ENCODE results near the gene HIRIP3. TPM values are rescaled to one million over a fixed set of nuclear protein-coding genes. Genes with fewer than 3 reads are reported as not detected.

The HIRIP3 gene
- total and polyA plus RNA-seq, 2 donors (not counting 3 experiments of a cell fraction or from before 2014, with no cell fraction given): 6.7 to 8.6 TPM

GRCh38 chr16:29996766-29997250 is 1.4 kb upstream of the HIRIP3 start:
- dilution Hi-C loops (cut with MboI; ENCODE audit: extremely low pct_ligation_motif_present, low sequenced_read_pairs): loop anchor here (10.0 kb wide), 1 partner anchor 192 kb away; the partner anchor contains the start of gene MAZ
- H3K27ac ChIP-seq (ENCODE audit: insufficient read depth, low read depth, low read length): no peak overlapping the region
- CTCF ChIA-PET: interaction anchor here (0.9 to 1.6 kb wide), 3 partner anchors 9 to 23 kb away, joined by 3 to 5 read pairs (median 4); partner anchors contain the start of gene TAOK2
- intact Hi-C loops (cut with micrococcal nuclease): loop anchor here (1.0 to 2.0 kb wide), 4 partner anchors 8 to 186 kb away; partner anchors contain the start of genes CDIPT and TAOK2
- H4K20me1 ChIP-seq (replicated peaks; ENCODE audit: control insufficient read depth, extremely low read depth, insufficient read depth, low read length): no peaks in the 10 kb centered on the region
- no peaks in the 10 kb centered on the region for H3K9me3 ChIP-seq (replicated peaks; ENCODE audit: control insufficient read depth, insufficient read depth, low read length)
- peaks cover 22% of the 10 kb centered on the region for H3K4me1 ChIP-seq (ENCODE audit: control insufficient read depth, extremely low read depth, insufficient read depth, low read length)
- peak; percentile 28 for DNase-seq (ENCODE audit: low read depth, low spot score)
- H3K79me2 ChIP-seq (ENCODE audit: control insufficient read depth, insufficient read depth, low read length): peaks cover 7% of the 10 kb centered on the region
- BruUV-seq (replicated peaks): no TSS peak
- peak overlapping the region; percentile 81 for H3K9ac ChIP-seq (replicated peaks; ENCODE audit: extremely low read depth, insufficient read depth, low read length)
- POLR2A ChIA-PET: no interaction called here
- FAIRE-seq: peak; percentile 74
- peak overlapping the region; percentile 70 to 81 (median 73) for H3K4me3 ChIP-seq (replicated peaks in 1 of 3; ENCODE audit: insufficient read depth in 1 of 3, low read depth in 1 of 3, low read length in 3 of 3)
- peak overlapping the region; percentile 84 for H3K4me2 ChIP-seq (ENCODE audit: insufficient read depth, low read length)
- peaks cover 6 to 18% of the 10 kb centered on the region in 2 experiments for H3K36me3 ChIP-seq (ENCODE audit: control insufficient read depth in 2 of 2, extremely low read depth in 1 of 2, insufficient read depth in 2 of 2, low read length in 2 of 2)
- H3K27me3 ChIP-seq (ENCODE audit: control insufficient read depth in 2 of 2, insufficient read depth in 2 of 2, low read length in 2 of 2): no peaks in the 10 kb centered on the region
- no peaks in the 10 kb centered on the region for H3K9me1 ChIP-seq (replicated peaks; ENCODE audit: control insufficient read depth, extremely low read depth, insufficient read depth, low read length)
- H2AFZ ChIP-seq (ENCODE audit: low read depth, low read length): peak overlapping the region; percentile 59
- no peak for TF ChIP-seq POLR2A (IDR thresholded peaks at IDR 0.05; ENCODE audit: low read depth, low read length)
- TF ChIP-seq GATA2 (IDR thresholded peaks at IDR 0.05; ENCODE audit: insufficient read depth, insufficient read length, low read depth, low read length): no peak
- no peak for TF ChIP-seq JUN (IDR thresholded peaks at IDR 0.05; ENCODE audit: borderline replicate concordance, insufficient read depth, insufficient read length, low read depth)
- TF ChIP-seq FOS (IDR thresholded peaks at IDR 0.05; ENCODE audit: borderline replicate concordance, insufficient read depth, low read length): no peak
- TF ChIP-seq EZH2 (IDR thresholded peaks at IDR 0.05; ENCODE audit: borderline replicate concordance, low read depth, low read length, severe bottlenecking): no peak
- TF ChIP-seq MYC (IDR thresholded peaks at IDR 0.05; ENCODE audit: low read depth, low read length): no peak
- no peak for TF ChIP-seq POLR2AphosphoS5 (IDR thresholded peaks at IDR 0.05; ENCODE audit: insufficient read depth, low read depth, low read length)
- TF ChIP-seq MAX (IDR thresholded peaks at IDR 0.05; ENCODE audit: insufficient read depth, insufficient read length): no peak
- TF ChIP-seq CTCF (IDR thresholded peaks at IDR 0.05; ENCODE audit: extremely low read depth in 1 of 2, insufficient read depth in 1 of 2, low read depth in 1 of 2, low read length in 2 of 2): no peak
